Skin epidermis (tissue), 12 donors: ENCODE data around the gene CTAG1A.
"Not testable (repeated sequence)": the region's sequence is repeated elsewhere in the genome, so short reads cannot be mapped to it uniquely, and the experiment has no call there.

Experiments used
- H3K27ac ChIP-seq, 21 experiments: fragments of 200-600 bp; sonication (generic) in 11 of 21; one replicate each; pipeline ENCODE4 v1.5.0; 2020; ENCODE audit warnings: mild to moderate bottlenecking in 3 of 21, inconsistent platforms in 2 of 21, moderate library complexity in 2 of 21
- H3K4me3 ChIP-seq, 7 experiments: fragments of 200-600 bp; sonication (generic) in 2 of 7; one replicate each; pipeline ENCODE4 v1.5.0; 2020; ENCODE audit warnings: inconsistent platforms in 2 of 7, mild to moderate bottlenecking in 2 of 7, moderate library complexity in 1 of 7

The CTAG1A gene

DNA sequence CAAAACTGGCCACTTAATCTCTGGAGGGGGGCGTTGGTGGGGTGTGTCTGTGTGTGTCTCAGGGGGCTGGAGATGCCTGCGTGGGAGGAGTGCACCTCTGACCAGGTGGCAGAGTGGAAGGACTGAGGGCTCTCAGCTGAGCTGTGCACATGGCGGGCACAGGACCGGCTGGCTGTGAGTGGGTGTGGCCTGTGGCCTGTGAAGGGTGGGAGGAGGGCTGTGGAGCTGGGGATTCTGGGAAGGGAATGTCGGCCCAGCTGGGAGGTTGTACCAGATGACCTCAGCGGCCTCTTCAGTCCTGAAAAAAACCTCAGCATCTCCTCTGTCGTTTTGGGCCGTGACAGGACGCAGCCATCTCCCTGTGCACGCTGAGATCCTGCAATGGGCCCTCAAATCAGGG, 22.6 kb upstream of the CTAG1A start:
- not testable (repeated sequence) for H3K27ac ChIP-seq, H3K4me3 ChIP-seq

DNA sequence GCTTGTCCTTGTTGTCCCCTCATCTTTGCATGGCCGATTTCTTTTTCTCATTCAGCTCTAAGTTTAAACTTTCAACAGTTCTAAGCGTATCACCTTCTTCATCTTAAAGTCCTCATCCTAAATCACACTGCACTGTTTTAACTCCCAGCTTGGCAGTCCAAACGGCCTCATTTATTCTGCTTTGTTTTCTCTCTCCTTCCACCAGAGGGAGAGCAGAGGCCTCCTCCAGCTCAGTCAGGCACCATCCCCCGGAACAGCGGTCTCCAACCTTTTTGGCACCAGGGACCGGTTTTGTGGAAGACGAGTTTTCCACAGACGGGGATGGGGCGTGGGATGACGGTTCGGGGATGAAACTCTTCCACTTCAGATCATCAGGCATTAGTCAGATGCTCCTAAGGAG, 14.6 kb upstream of the CTAG1A start:
- not testable (repeated sequence) for H3K27ac ChIP-seq, H3K4me3 ChIP-seq

DNA sequence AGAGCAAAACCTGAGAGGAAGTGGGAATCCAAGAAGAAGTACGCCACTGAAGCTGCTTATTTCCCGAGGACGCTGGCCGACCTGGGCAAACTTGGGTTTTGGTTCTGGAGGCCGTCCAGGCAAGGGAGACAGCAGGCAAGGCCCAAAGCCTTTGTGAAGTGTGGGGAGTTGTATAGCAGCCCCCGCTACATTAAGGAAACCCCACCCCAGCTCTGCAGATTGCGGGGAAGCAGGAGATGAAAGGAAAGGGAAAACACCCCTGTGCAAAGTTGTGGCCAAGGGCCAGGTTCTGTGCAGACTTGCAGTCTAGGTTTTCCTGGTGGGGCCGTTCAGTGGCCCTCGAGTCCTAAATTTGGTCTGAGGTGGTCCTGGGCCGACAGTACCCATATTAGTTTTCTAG, 11.9 kb upstream of the CTAG1A start:
- H3K4me3 ChIP-seq, H3K27ac ChIP-seq: not testable (repeated sequence)

GRCh38 chrX:154575076-154575475, 9.9 kb upstream of the CTAG1A start:
- not testable (repeated sequence) for H3K27ac ChIP-seq

GRCh38 chrX:154582994-154583393, 1.9 kb upstream of the CTAG1A start:
- not testable (repeated sequence) for H3K4me3 ChIP-seq, H3K27ac ChIP-seq

More at GRCh38 chrX:154575076-154575475, 9.9 kb upstream of the CTAG1A start:
- not testable (repeated sequence) for H3K4me3 ChIP-seq

DNA sequence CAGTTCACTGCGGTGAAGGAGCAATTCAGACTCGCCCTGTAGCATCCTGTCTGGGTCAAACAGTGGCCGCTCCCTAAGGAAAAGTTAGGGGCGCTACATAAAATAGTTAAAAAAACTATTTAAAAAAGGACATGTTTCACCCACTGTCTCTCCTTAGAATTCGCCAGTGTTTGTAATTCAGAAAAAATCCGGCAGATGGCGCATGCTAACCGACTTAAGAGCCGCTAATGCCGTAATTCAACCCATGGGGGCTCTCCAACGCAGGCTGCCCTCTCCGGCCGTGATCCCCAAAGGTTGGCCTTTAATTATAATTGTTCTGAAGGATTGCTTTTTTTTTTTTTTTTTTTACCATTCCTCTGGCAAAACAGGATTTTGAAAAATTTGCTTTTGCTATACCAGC, 5.5 kb downstream of the CTAG1A start:
- not testable (repeated sequence) for H3K4me3 ChIP-seq, H3K27ac ChIP-seq

DNA sequence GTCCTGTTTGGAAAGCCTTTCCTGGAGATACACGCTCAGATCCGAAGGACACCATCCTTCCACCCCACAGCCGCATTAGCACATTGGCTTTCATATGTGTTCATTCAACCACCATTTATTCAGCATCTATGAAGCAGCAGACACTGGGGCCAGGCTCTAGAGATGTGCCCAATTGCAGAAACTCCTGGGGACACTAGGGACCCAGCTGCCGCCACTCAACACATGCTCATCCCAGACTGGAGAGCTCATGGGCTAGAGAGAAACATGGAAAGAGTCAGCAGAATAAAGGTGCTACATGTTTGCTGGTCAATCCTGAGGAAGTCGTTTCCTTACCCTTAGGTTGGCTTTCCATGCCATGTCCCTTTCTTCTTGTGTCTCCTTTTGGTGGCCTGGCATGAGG, 7.6 kb downstream of the CTAG1A start:
- Histone ChIP-seq H3K4me3 (no peak overlapping the region), H3K27ac (no peak overlapping the region)

DNA sequence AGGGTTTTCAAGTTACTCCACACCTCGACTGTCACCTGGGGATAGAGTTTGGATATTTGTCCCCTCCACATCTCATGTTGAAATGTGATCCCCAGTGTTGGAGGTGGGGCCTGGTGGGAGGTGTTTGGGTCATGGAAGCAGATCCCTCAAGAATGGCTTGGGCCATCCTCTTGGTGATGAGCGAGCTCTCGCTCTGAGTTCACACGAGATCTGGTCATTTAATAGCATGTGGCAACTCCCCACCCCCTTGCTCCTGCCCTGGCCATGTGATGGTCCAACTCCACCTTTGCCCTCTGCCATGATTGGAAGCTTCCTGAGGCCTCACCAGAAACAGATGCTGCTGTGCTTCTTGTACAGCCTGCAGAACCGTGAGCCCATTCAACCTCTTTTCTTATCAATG, 8.3 kb downstream of the CTAG1A start:
- no peak overlapping the region for H3K4me3 ChIP-seq

GRCh38 chrX:154594491-154594890, 9.6 kb downstream of the CTAG1A start:
- no peak overlapping the region for H3K27ac ChIP-seq
- H3K4me3 ChIP-seq = no peak overlapping the region

More for the DNA sequence above, 8.3 kb downstream of the CTAG1A start:
- no peak overlapping the region for H3K27ac ChIP-seq

GRCh38 chrX:154595559-154596249, 10.8 kb downstream of the CTAG1A start:
- Histone ChIP-seq H3K27ac (no peak overlapping the region), H3K4me3 (no peak overlapping the region)

GRCh38 chrX:154596290-154596929, 11.5 kb downstream of the CTAG1A start:
- H3K27ac ChIP-seq = no peak overlapping the region
- no peak overlapping the region for H3K4me3 ChIP-seq

DNA sequence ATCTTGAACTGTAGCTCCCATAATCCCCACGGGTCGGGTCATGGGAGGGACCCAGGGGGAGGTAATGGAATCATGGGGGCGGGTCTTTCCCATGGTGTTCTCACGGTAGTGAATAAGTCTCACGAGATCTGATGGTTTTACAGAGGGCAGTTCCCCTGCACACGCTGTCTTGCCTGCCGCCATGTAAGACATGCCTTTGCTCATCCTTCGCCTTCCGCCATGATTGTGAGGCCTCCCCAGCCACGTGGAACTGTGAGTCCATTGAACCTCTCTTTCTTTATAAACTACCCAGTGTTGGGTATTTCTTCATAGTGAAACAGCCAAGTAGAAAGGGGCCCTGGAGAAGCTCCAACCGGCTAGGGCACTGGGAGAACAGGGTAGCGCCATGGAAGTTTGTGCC, 12.3 kb downstream of the CTAG1A start:
- Histone ChIP-seq H3K4me3 (no peak overlapping the region), H3K27ac (no peak overlapping the region)

GRCh38 chrX:154598656-154599055, 13.7 kb downstream of the CTAG1A start:
- H3K4me3 ChIP-seq = no peak overlapping the region

DNA sequence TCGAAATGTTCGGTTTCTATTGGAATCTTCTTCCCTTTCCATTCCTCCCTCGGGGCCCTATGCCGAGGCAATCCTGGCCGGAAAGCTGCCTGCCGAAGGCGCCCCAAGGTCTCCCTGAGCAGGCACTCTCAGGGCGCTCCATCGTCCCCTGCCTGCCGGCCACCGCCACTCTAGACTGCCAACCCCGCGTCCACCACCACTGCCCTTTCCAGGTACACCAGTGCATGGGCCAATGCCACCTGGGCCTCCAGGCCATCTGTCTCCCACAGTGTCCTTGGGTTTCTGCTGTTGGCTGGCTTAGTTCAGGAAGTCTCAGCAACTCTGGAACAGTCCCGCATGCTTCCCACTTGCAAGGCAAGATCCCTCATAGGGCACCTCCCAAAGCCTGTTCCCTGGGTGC, 14.6 kb downstream of the CTAG1A start:
- H3K4me3 ChIP-seq = no peak overlapping the region
- no peak overlapping the region for H3K27ac ChIP-seq

More at GRCh38 chrX:154598656-154599055, 13.7 kb downstream of the CTAG1A start:
- no peak overlapping the region for H3K27ac ChIP-seq

DNA sequence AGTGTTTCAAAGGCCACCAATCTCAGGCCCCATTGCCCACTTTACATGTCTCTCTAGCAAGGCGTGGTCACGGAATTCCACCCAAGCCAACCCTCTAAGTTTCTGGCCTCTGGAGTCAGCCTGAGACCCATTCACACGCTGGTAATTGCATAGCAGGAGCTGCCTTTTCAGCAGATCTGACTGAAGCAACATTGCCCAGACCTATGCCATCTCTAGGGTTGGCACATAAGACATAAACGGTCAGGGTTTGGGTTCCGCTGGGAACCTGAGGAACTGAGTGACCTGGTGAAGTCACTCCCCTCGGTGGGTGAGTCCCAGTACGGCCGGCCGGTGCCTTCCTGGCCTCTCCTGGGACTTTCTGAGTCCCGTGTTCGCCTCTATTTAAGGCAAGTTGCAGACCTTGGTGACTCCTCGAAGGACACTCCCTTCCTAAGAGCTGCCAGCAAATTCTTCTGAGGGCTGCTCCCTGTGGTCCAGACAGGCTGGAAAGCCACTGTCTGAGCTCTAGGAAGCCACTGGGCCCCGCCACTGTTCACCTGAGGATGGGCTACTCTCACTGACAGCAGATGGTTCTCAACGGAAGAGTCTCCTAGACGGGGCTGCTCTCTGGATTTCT, 15.9 kb downstream of the CTAG1A start:
- Histone ChIP-seq H3K27ac (no peak overlapping the region), H3K4me3 (no peak overlapping the region)

DNA sequence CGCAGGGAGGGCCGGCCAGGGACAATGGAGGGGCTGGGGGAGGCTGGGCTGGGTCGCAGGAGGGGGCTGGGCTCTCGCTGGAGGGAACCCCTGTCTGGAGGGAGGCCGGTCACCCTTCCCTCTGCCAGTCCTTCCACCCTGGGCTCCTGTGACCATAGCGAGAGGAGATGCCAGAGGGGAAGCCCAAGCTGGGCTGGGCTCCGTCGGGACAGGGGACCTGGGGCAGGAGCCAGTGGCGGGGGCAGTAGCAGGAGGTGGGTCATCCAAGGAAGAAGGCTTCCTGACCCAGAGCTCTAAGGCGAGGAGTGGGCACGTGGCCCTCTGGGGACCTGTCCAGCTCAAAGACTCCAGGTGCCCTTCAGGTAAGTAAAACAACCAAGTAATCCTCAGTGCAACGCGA, 17.3 kb downstream of the CTAG1A start:
- H3K27ac ChIP-seq = no peak overlapping the region
- no peak overlapping the region for H3K4me3 ChIP-seq

DNA sequence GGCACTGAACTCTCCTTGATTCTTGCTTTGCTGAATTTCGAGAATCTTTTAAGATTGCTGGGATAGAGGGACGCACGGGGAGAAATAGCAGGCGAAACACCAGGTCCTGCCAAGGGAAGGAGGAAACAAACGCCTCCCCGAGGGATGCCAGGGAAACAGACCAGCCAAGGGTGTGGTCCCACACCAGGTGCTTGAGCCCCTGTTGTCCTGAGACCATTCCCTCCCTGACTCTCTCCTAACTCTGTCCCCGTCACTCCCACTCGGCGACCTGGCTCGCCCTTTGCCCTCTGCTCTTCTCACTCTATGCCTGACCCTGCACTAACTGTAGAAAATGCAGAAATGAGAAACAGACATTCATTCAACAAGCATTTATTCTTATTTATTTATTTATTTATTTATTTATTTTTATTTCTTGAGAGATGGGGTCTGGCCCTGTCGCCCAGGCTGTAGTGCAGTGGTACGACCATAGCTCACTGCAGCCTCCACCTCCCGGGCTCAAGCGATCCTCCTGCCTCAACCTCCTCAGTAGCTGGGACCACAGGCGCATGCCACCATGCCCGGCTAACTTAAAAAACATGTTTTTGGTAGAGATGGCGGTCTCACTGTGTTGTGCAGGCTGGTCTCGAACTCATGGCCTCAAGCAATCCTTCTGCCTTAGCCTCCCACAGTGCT, 18.0 kb downstream of the CTAG1A start:
- Histone ChIP-seq H3K4me3 (no peak overlapping the region), H3K27ac (no peak overlapping the region)

- Histone ChIP-seq H3K4me3 (no peak overlapping the region), H3K27ac (no peak overlapping the region)
Observed at GRCh38 chrX:154603438-154604430, 18.8 kb downstream of the CTAG1A start.

GRCh38 chrX:154605566-154605965, 20.6 kb downstream of the CTAG1A start:
- no peak overlapping the region for H3K4me3 ChIP-seq

GRCh38 chrX:154607370-154607769, 22.4 kb downstream of the CTAG1A start:
- Histone ChIP-seq H3K27ac (no peak overlapping the region), H3K4me3 (no peak overlapping the region)

More at GRCh38 chrX:154605566-154605965, 20.6 kb downstream of the CTAG1A start:
- no peak overlapping the region for H3K27ac ChIP-seq
